Measurements from ENCODE around the gene KAT2B.

- TF ChIP-seq CTCF (IDR thresholded peaks at IDR 0.05) (no peak), POLR2A (IDR thresholded peaks at IDR 0.05) (no peak)
Measured at GRCh38 chr3:20028905-20029331, 11.3 kb upstream of the KAT2B start.
